DOHH2 (cell line): ENCODE results near the gene KIRREL3.

Experiments used
- EZH2phosphoT487 ChIP-seq: fragments of 200-600 bp; sonication (generic); IDR thresholded peaks from 2 replicates; pipeline ENCODE4 v1.6.1; 2017; ENCODE audit warnings: borderline replicate concordance, mild to moderate bottlenecking, antibody characterized with exemption, low read length, moderate library complexity, mixed read lengths
- TF ChIP-seq, protein P1 (sequence below): fragments of 200-600 bp; sonication (generic); IDR thresholded peaks from one replicate; pipeline ENCODE4 v1.5.1; 2014; ENCODE audit warnings: antibody characterized with exemption, mild to moderate bottlenecking, low read depth, low read length; ENCODE audit not compliant: poor library complexity, severe bottlenecking

- TF ChIP-seq, protein P1, sequence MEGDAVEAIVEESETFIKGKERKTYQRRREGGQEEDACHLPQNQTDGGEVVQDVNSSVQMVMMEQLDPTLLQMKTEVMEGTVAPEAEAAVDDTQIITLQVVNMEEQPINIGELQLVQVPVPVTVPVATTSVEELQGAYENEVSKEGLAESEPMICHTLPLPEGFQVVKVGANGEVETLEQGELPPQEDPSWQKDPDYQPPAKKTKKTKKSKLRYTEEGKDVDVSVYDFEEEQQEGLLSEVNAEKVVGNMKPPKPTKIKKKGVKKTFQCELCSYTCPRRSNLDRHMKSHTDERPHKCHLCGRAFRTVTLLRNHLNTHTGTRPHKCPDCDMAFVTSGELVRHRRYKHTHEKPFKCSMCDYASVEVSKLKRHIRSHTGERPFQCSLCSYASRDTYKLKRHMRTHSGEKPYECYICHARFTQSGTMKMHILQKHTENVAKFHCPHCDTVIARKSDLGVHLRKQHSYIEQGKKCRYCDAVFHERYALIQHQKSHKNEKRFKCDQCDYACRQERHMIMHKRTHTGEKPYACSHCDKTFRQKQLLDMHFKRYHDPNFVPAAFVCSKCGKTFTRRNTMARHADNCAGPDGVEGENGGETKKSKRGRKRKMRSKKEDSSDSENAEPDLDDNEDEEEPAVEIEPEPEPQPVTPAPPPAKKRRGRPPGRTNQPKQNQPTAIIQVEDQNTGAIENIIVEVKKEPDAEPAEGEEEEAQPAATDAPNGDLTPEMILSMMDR, result no peak
- no peak for TF ChIP-seq EZH2phosphoT487
These were observed 453.9 kb downstream of the KIRREL3 start for GRCh38 chr11:126546694-126547093.
